ENCODE measurements around the gene MRGPRF.
"Not testable (repeated sequence)": the region's sequence is repeated elsewhere in the genome, so short reads cannot be mapped to it uniquely, and the experiment has no call there.

Gene MRGPRF

GRCh38 chr11:69000831-69001242 is 12.2 kb downstream of the MRGPRF start:
- no peak for DNase-seq (ENCODE audit: low spot score)
- no peak for TF ChIP-seq CTCF (IDR thresholded peaks at IDR 0.05; ENCODE audit: extremely low read depth, missing control alignments)

DNA sequence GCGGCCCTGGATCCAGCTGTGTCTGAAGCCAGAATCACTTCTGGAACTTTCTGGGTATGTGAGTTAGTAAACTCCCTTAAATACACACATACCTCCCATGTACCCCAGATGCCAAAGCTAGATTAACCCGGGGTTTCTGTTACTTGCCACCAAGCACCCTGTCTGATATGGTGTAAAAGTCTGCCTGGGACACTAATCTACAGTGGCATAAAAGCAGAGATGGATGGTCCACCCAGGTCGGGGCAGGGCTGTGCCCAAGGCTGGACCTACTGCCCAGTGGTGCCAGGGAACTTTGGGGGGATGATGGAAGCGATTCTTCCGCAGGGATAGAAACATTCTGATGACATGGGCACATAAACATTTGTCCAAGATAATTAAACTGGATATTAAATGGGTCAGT is 12.7 kb downstream of the MRGPRF start:
- no peak for DNase-seq (ENCODE audit: low spot score)
- no peak for TF ChIP-seq CTCF (IDR thresholded peaks at IDR 0.05; ENCODE audit: extremely low read depth, missing control alignments)

DNA sequence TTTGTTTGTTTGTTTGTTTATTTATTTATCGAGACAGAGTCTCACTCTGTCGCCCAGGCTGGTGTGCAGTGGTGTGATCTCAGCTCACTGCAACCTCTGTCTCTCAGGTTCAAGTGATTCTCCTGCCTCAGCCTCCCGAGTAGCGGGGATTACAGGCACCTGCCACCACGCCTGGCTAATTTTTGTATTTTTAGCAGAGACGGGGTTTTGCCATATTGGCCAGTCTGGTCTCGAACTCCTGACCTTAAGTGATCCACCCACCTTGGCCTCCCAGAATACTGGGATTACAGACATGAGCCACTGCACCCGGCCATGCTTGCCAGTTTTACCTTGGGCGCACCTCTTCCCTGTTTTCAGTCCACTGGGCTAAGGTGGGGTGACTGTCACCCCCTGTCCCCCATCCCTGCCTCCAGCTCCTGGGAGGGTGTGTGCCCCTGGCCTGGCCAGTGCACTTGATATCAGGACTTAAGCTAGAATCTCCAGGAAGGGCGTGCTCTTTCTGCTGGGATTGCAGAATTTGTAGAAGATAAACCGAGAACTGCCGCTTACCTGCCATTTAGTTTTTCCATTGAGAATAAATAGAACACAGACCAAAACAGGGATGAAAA is 13.2 kb downstream of the MRGPRF start:
- not testable (repeated sequence) for DNase-seq (ENCODE audit: low spot score)

GRCh38 chr11:68999093-68999747 is 13.8 kb downstream of the MRGPRF start:
- no peak for TF ChIP-seq CTCF (IDR thresholded peaks at IDR 0.05; ENCODE audit: extremely low read depth, missing control alignments)
- DNase-seq (ENCODE audit: low spot score), result no peak

- no peak for DNase-seq (ENCODE audit: low spot score)
- TF ChIP-seq CTCF (IDR thresholded peaks at IDR 0.05; ENCODE audit: extremely low read depth, missing control alignments), result no peak
Measured at GRCh38 chr11:68998390-68998911, 14.6 kb downstream of the MRGPRF start.

GRCh38 chr11:68997995-68998348 is 15.1 kb downstream of the MRGPRF start:
- TF ChIP-seq CTCF (IDR thresholded peaks at IDR 0.05; ENCODE audit: extremely low read depth, missing control alignments), result no peak
- DNase-seq (ENCODE audit: low spot score), result no peak

GRCh38 chr11:68997124-68997994 is 15.7 kb downstream of the MRGPRF start:
- no peak for DNase-seq (ENCODE audit: low spot score)
- TF ChIP-seq CTCF (IDR thresholded peaks at IDR 0.05; ENCODE audit: extremely low read depth, missing control alignments), result no peak

Measured in GM20000 (cell line).